HepG2 (cell line): ENCODE data around the gene PCSK7. TPM values are rescaled to one million over a fixed set of nuclear protein-coding genes. Genes with fewer than 3 reads are reported as not detected.

Experiments
- CERS6 ChIP-seq: sonication (generic); formaldehyde crosslinking; IDR thresholded peaks from 2 replicates; pipeline ENCODE4 v1.5.0; 2020; ENCODE audit warnings: missing genetic modification reagents
- FOSL2 ChIP-seq: sonication (generic); formaldehyde crosslinking; IDR thresholded peaks from 2 replicates; pipeline ENCODE4 v1.4.0; 2020; ENCODE audit warnings: missing genetic modification reagents
- FOXC1 ChIP-seq: sonication (generic); formaldehyde crosslinking; IDR thresholded peaks from 2 replicates; pipeline ENCODE4 v1.8.0; 2022; ENCODE audit warnings: mild to moderate bottlenecking, missing genetic modification reagents, borderline replicate concordance
- FOXJ3 ChIP-seq: sonication (generic); formaldehyde crosslinking; IDR thresholded peaks from 2 replicates; pipeline ENCODE4 v1.4.0; 2020; ENCODE audit warnings: missing genetic modification reagents, mild to moderate bottlenecking, borderline replicate concordance
- IKZF4 ChIP-seq: sonication (generic); formaldehyde crosslinking; IDR thresholded peaks from 2 replicates; pipeline ENCODE4 v1.5.1; 2020; ENCODE audit warnings: borderline replicate concordance, mild to moderate bottlenecking, low read depth, missing genetic modification reagents; ENCODE audit errors: not compliant biosample characterization
- ISX ChIP-seq: sonication (generic); formaldehyde crosslinking; conservative IDR thresholded peaks from 2 replicates; pipeline ENCODE4 v1.5.0; 2020; ENCODE audit warnings: missing genetic modification reagents
- KLF15 ChIP-seq: sonication (generic); formaldehyde crosslinking; IDR thresholded peaks from 2 replicates; pipeline ENCODE4 v1.8.1; 2023; ENCODE audit warnings: borderline replicate concordance, mild to moderate bottlenecking, inconsistent platforms, missing genetic modification reagents, mixed read lengths
- MYNN ChIP-seq: sonication (generic); formaldehyde crosslinking; IDR thresholded peaks from 2 replicates; pipeline ENCODE4 v1.4.0; 2020; ENCODE audit warnings: mild to moderate bottlenecking, low read depth, missing genetic modification reagents
- PAX8 ChIP-seq: sonication (generic); formaldehyde crosslinking; IDR thresholded peaks from 2 replicates; pipeline ENCODE4 v1.8.0; 2022; ENCODE audit warnings: mild to moderate bottlenecking, missing genetic modification reagents, borderline replicate concordance
- PLSCR1 ChIP-seq: sonication (generic); formaldehyde crosslinking; IDR thresholded peaks from 2 replicates; pipeline ENCODE4 v1.5.0; 2020; ENCODE audit warnings: missing genetic modification reagents, mild to moderate bottlenecking, borderline replicate concordance
- U2AF2 ChIP-seq: fragments of 200-400 bp; formaldehyde crosslinking; IDR thresholded peaks from 2 replicates; pipeline ENCODE4 v1.6.1; 2017; ENCODE audit warnings: low read depth, mild to moderate bottlenecking, low read length
- ZBTB34 ChIP-seq: sonication (generic); formaldehyde crosslinking; IDR thresholded peaks from 2 replicates; pipeline ENCODE4 v1.8.0; 2022; ENCODE audit warnings: mild to moderate bottlenecking, missing genetic modification reagents
- ZBTB8A ChIP-seq: sonication (generic); formaldehyde crosslinking; IDR thresholded peaks from 2 replicates; pipeline ENCODE4 v1.4.0; 2020; ENCODE audit warnings: mild to moderate bottlenecking, low read depth, missing genetic modification reagents, borderline replicate concordance
- ZGPAT ChIP-seq: IDR thresholded peaks from 2 replicates; pipeline ENCODE4 v1.6.1; 2016; ENCODE audit warnings: mild to moderate bottlenecking
- ZMYM3 ChIP-seq: sonication (generic); formaldehyde crosslinking; IDR thresholded peaks from 2 replicates; pipeline ENCODE4 v1.5.1; 2020; ENCODE audit warnings: mild to moderate bottlenecking, missing genetic modification reagents
- ZNF484 ChIP-seq: sonication (generic); formaldehyde crosslinking; IDR thresholded peaks from 2 replicates; pipeline ENCODE4 v1.5.1; 2020; ENCODE audit warnings: mild to moderate bottlenecking, low read depth, missing genetic modification reagents, borderline replicate concordance
- ZNF609 ChIP-seq: sonication (generic); formaldehyde crosslinking; IDR thresholded peaks from 2 replicates; pipeline ENCODE4 v1.4.0; 2020; ENCODE audit warnings: mild to moderate bottlenecking, missing genetic modification reagents, borderline replicate concordance
- ZNF790 ChIP-seq: sonication (generic); formaldehyde crosslinking; IDR thresholded peaks from 2 replicates; pipeline ENCODE4 v1.8.0; 2022; ENCODE audit warnings: missing genetic modification reagents, mild to moderate bottlenecking, borderline replicate concordance
- ZNF83 ChIP-seq: sonication (generic); formaldehyde crosslinking; IDR thresholded peaks from 2 replicates; pipeline ENCODE4 v1.4.0; 2020; ENCODE audit warnings: missing genetic modification reagents, mild to moderate bottlenecking, borderline replicate concordance
- polyA plus RNA-seq, 8 experiments: library from polyadenylated mRNA; depleted of rRNA in 3 of 8; stranded (reverse) in 7 of 8; unstranded in 1 of 8; fragments of >200 nt; fragmentation: Illumina TruSeq in 4 of 8; extraction: Trizol in 4 of 8; gene quantifications; 2 replicates each; pipeline versions ENCODE4 v1.2.1 to v1.2.3, GENCODE V29; 2011 to 2016; ENCODE audit warnings: low read depth in 4 of 8, missing spikeins in 1 of 8, mixed read lengths in 1 of 8; ENCODE audit not compliant: insufficient read depth in 1 of 8
- total RNA-seq, 5 experiments: library from RNA; depleted of rRNA; stranded (reverse); fragments of >200 nt; fragmentation: Illumina TruSeq; extraction: Trizol; gene quantifications; 2 replicates each; pipeline ENCODE4 v1.2.3, GENCODE V29; 2016; ENCODE audit warnings: low read depth in 1 of 5

PCSK7 gene
- total and polyA plus RNA-seq, 2 of the 13 experiments (the other 11 are each of a cell fraction or from before 2014, with no cell fraction given) = 13.4 to 13.8 TPM

- TF ChIP-seq PLSCR1 (CRISPR knock-in tag) (no peak), ISX (CRISPR knock-in tag) (no peak), ZMYM3 (peak; percentile 34; the same call in 1 of the 2 replicates), FOXC1 (no peak), FOSL2 (CRISPR knock-in tag) (no peak), ZBTB8A (CRISPR knock-in tag) (no peak), ZBTB34 (no peak), ZNF609 (CRISPR knock-in tag) (no peak), KLF15 (CRISPR knock-in tag) (no peak), ZGPAT (CRISPR knock-in tag) (no peak), ZNF790 (CRISPR knock-in tag) (no peak), CERS6 (CRISPR knock-in tag) (no peak), IKZF4 (CRISPR knock-in tag) (no peak), PAX8 (CRISPR knock-in tag) (no peak), ZNF484 (CRISPR knock-in tag) (no peak), ZNF83 (CRISPR knock-in tag) (no peak), MYNN (no peak), FOXJ3 (no peak), U2AF2 (no peak)
These were observed 39.3 kb upstream of the PCSK7 start (continued) for GRCh38 chr11:117271208-117271607.
